IMR-90 (cell line): ENCODE results near the gene WBP11. TPM values are rescaled to one million over a fixed set of nuclear protein-coding genes. Genes with fewer than 3 reads are reported as not detected.

ENCODE experiments used
- ATAC-seq: fragments of 200-7000 bp; cut with Tn5 transposase; 2 replicates; pipeline ENCODE4 v1.9.1; 2020; ENCODE audit warnings: low read depth, mild to moderate bottlenecking, moderate library complexity
- BruUV-seq: library from RNA; stranded (reverse); fragments of 400-500 nt; replicated peaks from 2 replicates; lab custom pipeline; 2021; lab: Mats Ljungman, UMichigan
- CTCF ChIA-PET: fragments of 300-600 bp; formaldehyde crosslinking; extraction: SDS; loops from one replicate; lab custom pipeline; 2021; ENCODE audit warnings: antibody characterized with exemption; lab: Yijun Ruan, JAX
- POLR2A ChIA-PET: fragments of 300-600 bp; sonication (Branson Sonifier 250); formaldehyde crosslinking; loops from one replicate; lab custom pipeline; 2022; ENCODE audit warnings: antibody characterized with exemption; ENCODE audit not compliant: unreplicated experiment; lab: Charles Lee
- DNase-seq: peaks from one replicate; pipeline ENCODE4 v3.0.0; 2013
- H2AFZ ChIP-seq: replicated peaks from 2 replicates; pipeline ENCODE3; 2013; ENCODE audit warnings: low read length, mild to moderate bottlenecking; ENCODE audit not compliant: poor library complexity
- H2AK5ac ChIP-seq: 2 replicates; pipeline ENCODE4 v1.6.1; 2013; ENCODE audit warnings: low read depth, low read length, inconsistent platforms
- H2AK9ac ChIP-seq: replicated peaks from 2 replicates; pipeline ENCODE3; 2013; ENCODE audit warnings: mild to moderate bottlenecking, low read depth, low read length, moderate library complexity; ENCODE audit not compliant: poor library complexity
- H2BK120ac ChIP-seq: 2 replicates; pipeline ENCODE4 v1.6.1; 2013; ENCODE audit warnings: low read depth, low read length, inconsistent platforms
- H2BK15ac ChIP-seq: 3 replicates; pipeline ENCODE4 v1.6.1; 2013; ENCODE audit warnings: low read depth, low read length, inconsistent platforms
- H2BK20ac ChIP-seq: 2 replicates; pipeline ENCODE4 v1.6.1; 2013; ENCODE audit warnings: low read depth, mild to moderate bottlenecking, inconsistent platforms, low read length, moderate library complexity
- H2BK5ac ChIP-seq: 2 replicates; pipeline ENCODE4 v1.6.1; 2013; ENCODE audit warnings: mild to moderate bottlenecking, low read depth, low read length, inconsistent platforms; ENCODE audit not compliant: poor library complexity, severe bottlenecking
- H3K14ac ChIP-seq: replicated peaks from 2 replicates; pipeline ENCODE4 v1.6.1; 2013; ENCODE audit warnings: low read depth, low read length, inconsistent platforms
- H3K18ac ChIP-seq: 2 replicates; pipeline ENCODE4 v1.6.1; 2013; ENCODE audit warnings: low read depth, low read length, control low read depth
- H3K23ac ChIP-seq: 2 replicates; pipeline ENCODE4 v1.6.1; 2013; ENCODE audit warnings: low read depth, low read length, inconsistent platforms
- H3K27ac ChIP-seq: 2 replicates; pipeline ENCODE4 v1.5.1; 2013; ENCODE audit warnings: mild to moderate bottlenecking, control low read depth, low read length; ENCODE audit not compliant: insufficient read depth
- H3K27me3 ChIP-seq: 2 replicates; pipeline ENCODE4 v1.6.1; 2013; ENCODE audit warnings: low read length; ENCODE audit not compliant: control insufficient read depth, insufficient read depth
- H3K36me3 ChIP-seq: 2 replicates; pipeline ENCODE4 v1.6.1; 2013; ENCODE audit warnings: low read length, mixed read lengths; ENCODE audit not compliant: control insufficient read depth, insufficient read depth
- H3K4ac ChIP-seq: 2 replicates; pipeline ENCODE4 v1.6.1; 2013; ENCODE audit warnings: low read depth, low read length, inconsistent platforms
- H3K4me1 ChIP-seq: 2 replicates; pipeline ENCODE4 v1.6.1; 2013; ENCODE audit warnings: low read length, mixed read lengths; ENCODE audit not compliant: control insufficient read depth, insufficient read depth
- H3K4me2 ChIP-seq: 2 replicates; pipeline ENCODE4 v1.6.1; 2013; ENCODE audit warnings: low read depth, mild to moderate bottlenecking, control low read depth, low read length, moderate library complexity
- H3K4me3 ChIP-seq: 2 replicates; pipeline ENCODE4 v1.5.1; 2013; ENCODE audit warnings: low read depth, mild to moderate bottlenecking, control low read depth, low read length, moderate library complexity; ENCODE audit not compliant: insufficient read depth
- H3K56ac ChIP-seq: 2 replicates; pipeline ENCODE4 v1.6.1; 2013; ENCODE audit warnings: low read length, inconsistent platforms; ENCODE audit not compliant: insufficient read depth; ENCODE audit errors: extremely low read depth
- H3K79me1 ChIP-seq, 2 experiments: 2 replicates each; pipeline ENCODE4 v1.6.1; 2013; ENCODE audit warnings: low read length in 2 of 2, inconsistent platforms in 1 of 2, low read depth in 1 of 2
- H3K9ac ChIP-seq: 2 replicates; pipeline ENCODE4 v1.6.1; 2013; ENCODE audit warnings: low read depth, low read length, control low read depth
- H3K9me1 ChIP-seq: 2 replicates; pipeline ENCODE4 v1.6.1; 2013; ENCODE audit warnings: low read length, inconsistent platforms; ENCODE audit not compliant: insufficient read depth
- H3K9me3 ChIP-seq: 2 replicates; pipeline ENCODE4 v1.6.1; 2013; ENCODE audit warnings: low read length; ENCODE audit not compliant: control insufficient read depth, insufficient read depth
- H4K20me1 ChIP-seq: 2 replicates; pipeline ENCODE4 v1.6.1; 2013; ENCODE audit warnings: low read length, inconsistent platforms; ENCODE audit not compliant: insufficient read depth
- H4K5ac ChIP-seq: 2 replicates; pipeline ENCODE4 v1.6.1; 2013; ENCODE audit warnings: mild to moderate bottlenecking, low read depth, low read length, control low read depth
- H4K8ac ChIP-seq, 2 experiments: 2 replicates each; pipeline ENCODE4 v1.6.1; 2013; ENCODE audit warnings: low read depth in 2 of 2, low read length in 2 of 2, control low read depth in 1 of 2, inconsistent platforms in 1 of 2
- H4K91ac ChIP-seq: 2 replicates; pipeline ENCODE4 v1.6.1; 2013; ENCODE audit warnings: low read depth, low read length, inconsistent platforms; ENCODE audit not compliant: insufficient read depth
- BHLHE40 ChIP-seq: fragments of 150-350 bp; IDR thresholded peaks from 2 replicates; pipeline ENCODE4 v1.6.1; 2016; ENCODE audit warnings: mild to moderate bottlenecking, low read depth, low read length
- CEBPB ChIP-seq: IDR thresholded peaks from 2 replicates; pipeline ENCODE4 v1.6.1; 2012; ENCODE audit warnings: low read depth, low read length, improper control_type of control experiment
- CHD1 ChIP-seq: IDR thresholded peaks from 2 replicates; pipeline ENCODE4 v1.6.1; 2012; ENCODE audit warnings: low read depth, low read length, improper control_type of control experiment
- ELK1 ChIP-seq: fragments of 150-350 bp; IDR thresholded peaks from 2 replicates; pipeline ENCODE4 v1.6.1; 2016; ENCODE audit warnings: low read depth, mild to moderate bottlenecking, low read length, moderate library complexity, borderline replicate concordance
- FOS ChIP-seq: fragments of 150-350 bp; IDR thresholded peaks from 2 replicates; pipeline ENCODE4 v1.6.1; 2016; ENCODE audit warnings: low read depth, low read length
- MAFK ChIP-seq: IDR thresholded peaks from 2 replicates; pipeline ENCODE4 v1.6.1; 2012; ENCODE audit warnings: low read depth, low read length, improper control_type of control experiment
- MAZ ChIP-seq: IDR thresholded peaks from 2 replicates; pipeline ENCODE4 v1.6.1; 2012; ENCODE audit warnings: low read depth, mild to moderate bottlenecking, low read length, improper control_type of control experiment, moderate library complexity, borderline replicate concordance
- MXI1 ChIP-seq: IDR thresholded peaks from 2 replicates; pipeline ENCODE4 v1.6.1; 2012; ENCODE audit warnings: low read depth, mild to moderate bottlenecking, low read length, moderate library complexity, borderline replicate concordance
- POLR2A ChIP-seq: IDR thresholded peaks from 2 replicates; pipeline ENCODE4 v1.6.1; 2012; ENCODE audit warnings: mild to moderate bottlenecking, low read depth, low read length
- RAD21 ChIP-seq: IDR thresholded peaks from 2 replicates; pipeline ENCODE4 v1.6.1; 2012; ENCODE audit warnings: low read length, improper control_type of control experiment
- RCOR1 ChIP-seq: IDR thresholded peaks from 2 replicates; pipeline ENCODE4 v1.6.1; 2012; ENCODE audit warnings: mild to moderate bottlenecking, low read length, improper control_type of control experiment; ENCODE audit not compliant: insufficient replicate concordance
- RFX5 ChIP-seq: IDR thresholded peaks from 2 replicates; pipeline ENCODE4 v1.8.0; 2012; ENCODE audit warnings: low read depth, mild to moderate bottlenecking, low read length, moderate library complexity
- SMC3 ChIP-seq: fragments of 150-350 bp; IDR thresholded peaks from 2 replicates; pipeline ENCODE4 v1.6.1; 2016; ENCODE audit warnings: low read depth, mild to moderate bottlenecking, antibody characterized with exemption, low read length, moderate library complexity
- dilution Hi-C: fragments of 300-500 bp; cut with HindIII; formaldehyde crosslinking; loops from one replicate; pipeline ENCODE4 v1.14.3; 2018; ENCODE audit warnings: low sequenced_read_pairs; ENCODE audit not compliant: unreplicated experiment
- in situ Hi-C: fragments of 300-500 bp; cut with MboI; formaldehyde crosslinking; loops from 3 replicates; pipeline ENCODE4 v1.14.3; 2019; ENCODE audit warnings: low sequenced_read_pairs, inconsistent platforms, mixed read lengths
- intact Hi-C: fragments of 100-400 bp; cut with micrococcal nuclease; formaldehyde crosslinking; loops from 2 replicates; pipeline ENCODE4 v1.10.0; 2022
- polyA plus RNA-seq, 3 experiments: library from polyadenylated mRNA; depleted of rRNA; stranded (reverse); fragments of >200 nt; gene quantifications; 2 replicates each; pipeline ENCODE4 v1.2.3, GENCODE V29; 2012; ENCODE audit warnings: low replicate concordance in 1 of 3
- total RNA-seq: library from RNA; depleted of rRNA; stranded (reverse); fragments of >200 nt; gene quantifications from 2 replicates; pipeline ENCODE4 v1.2.3, GENCODE V29; 2012
- TF ChIP-seq, protein P1 (sequence below): fragments of 150-350 bp; IDR thresholded peaks from 2 replicates; pipeline ENCODE4 v1.6.1; 2017; ENCODE audit warnings: mild to moderate bottlenecking, antibody characterized with exemption, low read length, low read depth
- TF ChIP-seq, protein P2 (sequence below): conservative IDR thresholded peaks from 2 replicates; pipeline ENCODE4 v1.5.1; 2012; ENCODE audit warnings: mild to moderate bottlenecking, low read depth, low read length, improper control_type of control experiment

Gene WBP11
- total and polyA plus RNA-seq, 2 of the 4 experiments (the other 2 are of a cell fraction), result 2.5 to 18.3 TPM

- in situ Hi-C loops, result loop anchor here (25.0 kb wide), 2 partner anchors 395 to 1105 kb away; partner anchors contain the start of gene STRAP
- POLR2A ChIA-PET, result no interaction called here
Observed at GRCh38 chr12:14782756-14783155, 20.5 kb downstream of the WBP11 start.

More at GRCh38 chr12:14782756-14783155, 20.5 kb downstream of the WBP11 start:
- no TSS peak for BruUV-seq
- no peak overlapping the region for H4K91ac ChIP-seq
- H3K27me3 ChIP-seq, result no peaks in the 10 kb centered on the region
- no peak overlapping the region for H3K4me2 ChIP-seq
- H2BK5ac ChIP-seq, result no peak overlapping the region
- H2AK9ac ChIP-seq, result no peak overlapping the region
- no peak overlapping the region for H3K18ac ChIP-seq
- TF ChIP-seq MAZ, result no peak
- no peak for TF ChIP-seq ELK1
- TF ChIP-seq, protein P1, sequence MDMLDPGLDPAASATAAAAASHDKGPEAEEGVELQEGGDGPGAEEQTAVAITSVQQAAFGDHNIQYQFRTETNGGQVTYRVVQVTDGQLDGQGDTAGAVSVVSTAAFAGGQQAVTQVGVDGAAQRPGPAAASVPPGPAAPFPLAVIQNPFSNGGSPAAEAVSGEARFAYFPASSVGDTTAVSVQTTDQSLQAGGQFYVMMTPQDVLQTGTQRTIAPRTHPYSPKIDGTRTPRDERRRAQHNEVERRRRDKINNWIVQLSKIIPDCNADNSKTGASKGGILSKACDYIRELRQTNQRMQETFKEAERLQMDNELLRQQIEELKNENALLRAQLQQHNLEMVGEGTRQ, result no peak
- no peak for TF ChIP-seq MXI1
- TF ChIP-seq CHD1, result no peak
- no peak for TF ChIP-seq RAD21
- TF ChIP-seq BHLHE40, result no peak
- TF ChIP-seq RFX5, result no peak
- no peak for TF ChIP-seq FOS
- no peak for TF ChIP-seq MAFK
- no peak for TF ChIP-seq CEBPB
- TF ChIP-seq POLR2A, result no peak
- TF ChIP-seq RCOR1, result no peak
- TF ChIP-seq, protein P2, sequence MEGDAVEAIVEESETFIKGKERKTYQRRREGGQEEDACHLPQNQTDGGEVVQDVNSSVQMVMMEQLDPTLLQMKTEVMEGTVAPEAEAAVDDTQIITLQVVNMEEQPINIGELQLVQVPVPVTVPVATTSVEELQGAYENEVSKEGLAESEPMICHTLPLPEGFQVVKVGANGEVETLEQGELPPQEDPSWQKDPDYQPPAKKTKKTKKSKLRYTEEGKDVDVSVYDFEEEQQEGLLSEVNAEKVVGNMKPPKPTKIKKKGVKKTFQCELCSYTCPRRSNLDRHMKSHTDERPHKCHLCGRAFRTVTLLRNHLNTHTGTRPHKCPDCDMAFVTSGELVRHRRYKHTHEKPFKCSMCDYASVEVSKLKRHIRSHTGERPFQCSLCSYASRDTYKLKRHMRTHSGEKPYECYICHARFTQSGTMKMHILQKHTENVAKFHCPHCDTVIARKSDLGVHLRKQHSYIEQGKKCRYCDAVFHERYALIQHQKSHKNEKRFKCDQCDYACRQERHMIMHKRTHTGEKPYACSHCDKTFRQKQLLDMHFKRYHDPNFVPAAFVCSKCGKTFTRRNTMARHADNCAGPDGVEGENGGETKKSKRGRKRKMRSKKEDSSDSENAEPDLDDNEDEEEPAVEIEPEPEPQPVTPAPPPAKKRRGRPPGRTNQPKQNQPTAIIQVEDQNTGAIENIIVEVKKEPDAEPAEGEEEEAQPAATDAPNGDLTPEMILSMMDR, result no peak
- no peak for TF ChIP-seq SMC3
- no peak overlapping the region for H3K56ac ChIP-seq
- no peak overlapping the region for H4K5ac ChIP-seq
- peaks cover 3% of the 10 kb centered on the region for H3K4me1 ChIP-seq
- intact Hi-C loops, result no loop called here
- dilution Hi-C loops, result no loop called here
- peaks cover 8% of the 10 kb centered on the region for H3K36me3 ChIP-seq
- no peak overlapping the region for H2BK15ac ChIP-seq
- CTCF ChIA-PET, result interaction anchor here (0.7 kb wide), 1 partner anchor 460 kb away, joined by 7 read pairs; no protein-coding TSS in a partner anchor
- no peak overlapping the region for H3K23ac ChIP-seq
- H3K14ac ChIP-seq, result no peak overlapping the region
- no peaks in the 10 kb centered on the region for H4K20me1 ChIP-seq
- H3K9me1 ChIP-seq, result peaks cover 3% of the 10 kb centered on the region; the same call in 1 of the 2 replicates
- H3K4ac ChIP-seq, result no peak overlapping the region
- no peak overlapping the region for H3K9ac ChIP-seq
- no peak overlapping the region for H2BK20ac ChIP-seq
- H2BK120ac ChIP-seq, result no peak overlapping the region
- no peak overlapping the region for H3K4me3 ChIP-seq
- DNase-seq (no peak), ATAC-seq (no peak)
- no peak overlapping the region for H2AFZ ChIP-seq
- H3K79me1 ChIP-seq, result no peaks in the 10 kb centered on the region
- H3K9me3 ChIP-seq, result no peaks in the 10 kb centered on the region
- H3K27ac ChIP-seq, result no peak overlapping the region
- no peak overlapping the region for H4K8ac ChIP-seq
- H2AK5ac ChIP-seq, result no peak overlapping the region
